Stimulated activated CD8-positive, alpha-beta memory T cell treated with anti-CD3 and anti-CD28 coated beads, Interleukin-12 subunit alpha, Interleukin-12 subunit beta, amount 100 ng/mL, for 24 hours (primary cell): ENCODE data around the gene TMA16.
"Not testable (repeated sequence)": the region's sequence is repeated elsewhere in the genome, so short reads cannot be mapped to it uniquely, and the experiment has no call there.

Experiments
- DNase-seq: peaks from one replicate; pipeline ENCODE4 v3.0.0-alpha.2; 2020; ENCODE audit errors: extremely low read depth

TMA16 gene

DNA sequence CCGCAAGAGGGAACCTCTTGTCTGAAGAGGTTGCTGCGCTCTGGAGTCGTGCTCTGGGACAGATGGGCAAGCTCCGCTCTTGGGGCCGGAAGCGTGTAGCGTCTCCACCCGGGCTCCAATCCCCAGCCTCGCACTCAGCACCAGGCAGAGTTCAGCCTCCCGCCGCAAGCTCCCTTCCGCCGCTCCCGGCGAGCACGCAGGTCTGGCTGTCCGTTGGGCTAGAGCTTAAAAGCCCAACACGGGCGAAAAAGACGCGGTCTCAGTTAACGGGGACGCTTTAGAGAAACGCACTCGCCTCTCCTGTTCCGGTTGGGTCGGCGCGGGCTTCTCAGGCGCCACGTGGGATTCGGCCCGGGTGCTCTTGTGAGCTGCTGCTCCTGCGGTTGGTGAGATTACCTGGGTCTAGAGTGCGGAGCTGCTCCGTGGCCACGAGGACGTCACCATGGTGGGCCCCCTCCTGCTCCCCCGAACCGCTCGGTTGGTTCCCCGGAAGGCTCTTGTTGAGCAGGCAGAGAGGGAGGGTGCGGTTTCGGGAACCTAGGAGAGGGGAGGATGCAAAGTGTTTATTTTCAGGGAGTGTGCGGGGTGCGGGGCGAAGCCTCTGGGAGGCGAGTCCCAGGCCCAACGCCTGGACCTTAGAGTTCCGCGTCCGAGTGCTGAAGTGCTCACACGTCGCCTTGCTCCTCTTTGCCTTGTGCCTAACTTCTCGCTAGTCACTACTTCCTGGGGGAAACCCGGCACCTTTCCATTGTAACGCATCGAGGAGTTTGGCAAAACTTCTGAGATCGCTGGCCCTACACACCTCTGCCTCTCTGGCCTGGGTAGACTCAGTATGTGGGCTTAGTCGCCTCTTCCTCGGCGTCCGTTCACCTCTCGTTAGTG is at the start of gene TMA16:
TMA16 (plus strand) TSS at position 331 of the 882 bp plus-strand sequence; CDS start at position 443, 112 bp downstream.
- DNase-seq = peak; percentile 66

DNA sequence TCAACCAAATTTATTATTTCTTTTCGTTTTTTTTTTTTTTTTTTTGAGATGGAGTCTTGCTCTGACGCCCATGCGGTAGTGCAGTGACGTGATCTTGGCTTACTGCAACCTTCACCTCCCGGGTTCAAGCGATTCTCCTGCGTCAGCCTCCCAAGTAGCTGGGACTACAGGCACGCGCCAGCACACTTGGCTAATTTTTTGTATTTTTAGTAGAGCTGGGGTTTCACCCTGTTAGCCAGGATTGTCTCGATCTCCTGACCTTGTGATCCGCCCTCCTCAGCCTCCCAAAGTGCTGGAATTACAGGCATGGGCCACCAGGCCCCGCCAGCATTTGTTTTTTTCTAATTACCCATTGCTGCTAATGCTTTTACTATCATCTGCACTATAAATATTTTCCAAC is 47.5 kb upstream of the TMA16 start:
- DNase-seq = not testable (repeated sequence)

DNA sequence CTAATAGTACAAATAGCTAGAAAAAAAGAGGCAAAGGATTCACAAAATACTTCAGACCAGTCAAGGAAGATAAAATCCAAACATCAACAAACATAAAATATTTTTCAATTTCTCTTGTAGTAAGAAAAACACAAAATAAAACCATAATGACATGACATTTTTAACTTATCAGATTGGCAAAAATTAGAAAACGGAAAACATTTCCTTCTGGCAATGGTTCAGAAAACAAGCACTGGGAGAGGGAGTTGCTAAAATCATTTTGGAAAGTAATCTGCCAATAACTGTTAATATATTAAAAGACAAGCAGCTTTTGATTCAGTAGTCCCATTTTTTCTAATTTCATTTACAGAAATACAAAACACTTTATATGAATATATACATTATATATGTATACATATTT is 47.0 kb upstream of the TMA16 start:
- DNase-seq = no peak

DNA sequence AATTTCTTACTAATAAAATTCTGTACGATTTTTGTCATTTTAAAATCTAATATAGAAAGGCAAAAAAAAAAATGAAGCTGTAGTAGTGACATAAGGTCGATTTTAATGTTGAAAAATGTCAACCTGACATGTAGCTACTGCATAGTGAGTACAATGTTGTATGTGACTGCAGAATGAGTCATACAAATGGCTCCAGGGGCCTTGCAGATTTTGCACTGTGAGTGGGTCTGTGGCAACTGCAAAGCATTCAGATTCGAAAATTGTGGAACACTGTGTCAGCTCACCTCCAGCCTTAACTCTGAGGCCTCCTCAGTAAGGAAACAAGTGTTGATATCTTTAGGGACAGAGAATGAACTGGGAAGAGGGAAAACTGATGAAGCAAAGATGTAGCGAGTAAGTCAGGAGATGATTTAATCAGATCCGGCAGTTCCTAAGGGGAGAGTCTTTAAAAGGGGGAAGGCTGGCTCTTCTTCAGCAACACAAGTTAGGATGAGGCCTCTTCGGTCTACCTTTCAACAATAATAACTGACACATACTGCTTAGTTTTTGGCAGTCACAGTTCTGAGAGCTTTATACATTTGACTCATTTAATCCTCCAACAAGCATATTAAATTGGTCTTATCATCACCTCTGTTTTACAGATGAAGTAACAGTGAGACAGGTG is 45.8 kb upstream of the TMA16 start:
- DNase-seq = no peak

DNA sequence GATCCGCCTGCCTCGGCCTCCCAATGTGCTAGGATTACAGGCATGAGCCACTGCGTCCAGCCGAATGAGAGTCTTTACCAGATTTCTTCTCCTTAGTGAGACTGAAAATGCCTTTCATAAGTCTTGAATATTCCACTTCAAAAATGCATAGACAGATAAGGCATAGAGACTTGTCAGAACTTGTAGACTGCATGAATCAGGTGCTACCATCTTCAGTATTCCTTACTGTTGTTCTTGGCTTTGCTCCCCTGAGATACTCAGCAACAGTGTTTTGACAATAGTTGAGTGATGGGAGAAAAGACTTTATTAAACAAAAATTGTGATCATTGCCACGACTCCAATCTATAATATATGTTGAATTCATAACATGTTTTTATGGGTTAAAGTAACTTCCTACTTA is 31.9 kb upstream of the TMA16 start:
- DNase-seq = no peak

DNA sequence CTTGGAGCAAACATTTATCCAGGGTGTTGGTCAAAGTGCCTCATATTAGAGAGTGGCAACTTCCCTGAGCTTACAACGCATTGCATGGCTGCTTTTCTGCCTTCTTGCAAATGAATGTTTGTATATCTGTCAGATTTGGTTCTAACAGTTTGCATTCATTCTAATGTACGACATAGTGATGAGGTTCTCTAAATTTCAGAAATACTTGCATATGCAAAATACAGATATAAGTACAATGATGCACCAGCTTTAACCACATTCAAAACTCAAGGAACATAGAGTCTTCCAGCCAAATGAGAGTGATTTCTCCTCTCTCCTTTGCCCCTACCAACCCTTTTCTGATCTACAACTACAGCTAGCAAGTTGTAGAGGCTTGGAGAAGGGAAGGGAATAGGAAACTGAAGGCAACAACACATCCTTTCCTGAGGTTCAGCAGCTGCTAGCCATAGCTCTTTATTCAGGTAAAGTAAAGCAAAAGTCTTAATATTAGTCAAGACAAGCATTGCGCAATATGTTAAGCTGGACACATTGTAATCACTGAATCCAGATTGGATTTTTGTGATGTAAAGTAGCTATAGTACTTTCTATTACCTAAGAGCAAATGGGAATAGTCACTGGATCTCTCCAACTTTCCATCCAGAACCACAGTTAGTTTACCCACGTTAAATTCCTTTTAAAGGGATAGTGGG is 27.3 kb upstream of the TMA16 start:
- DNase-seq = no peak

DNA sequence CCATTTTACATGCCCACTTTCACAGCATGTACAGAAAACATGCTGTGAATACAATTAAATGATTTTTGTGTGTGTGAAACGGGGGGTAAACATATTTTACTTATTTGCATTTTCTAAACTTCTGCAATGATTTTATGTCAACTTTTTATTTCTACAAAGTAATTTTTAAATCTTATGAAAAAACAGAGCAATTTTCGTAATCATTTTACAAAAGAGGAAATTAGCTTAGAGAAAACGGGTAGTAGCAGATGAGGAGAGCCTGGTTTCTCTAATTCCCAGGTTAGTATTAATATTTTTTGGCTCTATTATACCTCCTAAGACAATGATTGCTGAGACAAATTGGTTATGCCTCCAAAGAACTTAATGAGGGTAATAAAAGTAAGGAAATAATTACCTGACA is 24.1 kb upstream of the TMA16 start:
- DNase-seq = no peak

DNA sequence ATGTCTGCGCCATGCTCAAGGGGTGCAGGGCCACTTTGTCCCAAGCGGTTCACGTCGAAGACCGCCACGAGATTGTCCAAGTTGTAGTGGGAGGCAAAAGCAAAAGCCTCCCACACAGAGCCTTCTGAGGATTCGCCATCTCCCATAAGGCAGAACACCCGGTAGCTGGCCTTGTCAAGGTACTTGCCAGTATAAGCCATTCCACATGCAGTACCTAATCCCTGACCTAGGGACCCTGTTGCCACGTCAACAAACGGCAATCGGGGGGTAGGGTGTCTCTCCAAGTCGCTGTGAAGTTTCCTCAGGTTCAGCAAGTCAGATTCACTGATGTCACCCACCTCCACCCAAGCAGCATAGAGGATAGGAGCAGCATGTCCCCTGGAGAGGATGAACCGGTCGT is 21.4 kb upstream of the TMA16 start:
- DNase-seq = no peak

DNA sequence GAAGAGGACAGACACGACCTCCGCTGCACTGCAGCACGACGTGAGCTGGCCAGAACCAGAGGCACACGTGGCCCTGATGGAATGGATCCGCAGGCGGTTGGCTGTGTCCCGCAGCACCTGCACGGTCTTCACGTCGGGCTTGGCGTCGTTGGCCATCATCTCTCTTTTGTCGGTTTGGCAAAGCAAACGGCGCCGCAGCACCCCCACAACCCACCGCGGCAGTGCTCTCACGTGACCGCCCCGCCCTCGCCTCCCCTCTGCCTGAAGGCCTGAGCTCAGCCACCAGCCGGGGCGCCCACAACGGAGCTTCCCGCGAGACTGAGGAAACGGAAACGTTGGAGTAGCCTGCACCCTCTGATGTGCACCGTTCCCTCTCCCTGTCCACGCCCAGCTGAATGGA is 20.9 kb upstream of the TMA16 start, which contains the start of gene TKTL2:
TKTL2 (minus strand) TSS at position 179 of the 400 bp plus-strand sequence; CDS start at position 159, 20 bp downstream.
- DNase-seq = no peak

DNA sequence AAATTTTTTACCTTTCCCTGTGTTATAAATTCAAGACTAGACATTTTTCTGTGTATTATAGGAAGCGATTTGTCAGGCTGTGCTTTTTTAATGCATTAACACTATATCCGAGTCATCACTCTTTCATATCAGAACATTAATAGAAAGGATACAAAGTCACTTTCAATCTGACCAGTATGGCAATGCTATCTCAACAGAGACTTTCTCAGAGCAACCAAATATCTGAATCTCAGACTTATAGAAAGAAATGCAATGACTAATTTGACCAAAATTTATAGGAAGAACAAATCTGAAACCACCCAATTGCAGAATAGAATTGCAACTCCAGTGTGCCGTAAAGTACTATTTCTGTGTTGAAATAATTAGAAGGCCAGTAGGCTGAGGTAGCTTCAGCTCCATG is 20.5 kb upstream of the TMA16 start:
- DNase-seq = no peak

DNA sequence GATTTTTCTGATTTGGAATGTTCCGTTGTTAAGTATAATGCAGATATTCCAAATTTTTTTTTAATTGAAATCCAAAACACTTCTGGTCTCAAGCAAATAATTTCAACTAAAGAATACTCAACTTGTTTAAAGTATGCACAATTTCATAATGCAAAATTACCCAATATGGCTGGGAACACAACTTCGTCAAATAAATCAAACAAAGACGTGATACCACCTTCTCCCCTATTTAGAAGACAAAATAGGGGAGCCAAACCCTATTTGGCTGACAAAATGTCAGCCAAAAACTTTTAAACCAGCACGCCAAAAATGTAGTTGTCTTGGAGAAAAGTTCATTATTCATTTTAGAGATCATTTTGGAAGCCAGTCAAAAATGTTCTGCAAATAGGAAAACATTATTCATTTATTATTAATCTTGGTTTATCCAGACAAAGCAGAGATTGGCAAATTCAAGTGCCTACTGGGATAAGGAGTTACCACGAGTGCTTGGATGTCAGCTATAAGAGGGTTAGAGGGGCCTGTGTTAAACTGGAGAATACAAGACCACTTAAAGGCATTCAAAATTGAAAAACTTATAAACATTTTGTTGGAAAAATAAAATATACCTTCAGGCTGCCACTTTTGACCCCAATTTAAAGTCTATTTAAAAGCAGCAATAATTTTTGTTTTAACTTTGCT is 17.6 kb upstream of the TMA16 start:
- no peak for DNase-seq

DNA sequence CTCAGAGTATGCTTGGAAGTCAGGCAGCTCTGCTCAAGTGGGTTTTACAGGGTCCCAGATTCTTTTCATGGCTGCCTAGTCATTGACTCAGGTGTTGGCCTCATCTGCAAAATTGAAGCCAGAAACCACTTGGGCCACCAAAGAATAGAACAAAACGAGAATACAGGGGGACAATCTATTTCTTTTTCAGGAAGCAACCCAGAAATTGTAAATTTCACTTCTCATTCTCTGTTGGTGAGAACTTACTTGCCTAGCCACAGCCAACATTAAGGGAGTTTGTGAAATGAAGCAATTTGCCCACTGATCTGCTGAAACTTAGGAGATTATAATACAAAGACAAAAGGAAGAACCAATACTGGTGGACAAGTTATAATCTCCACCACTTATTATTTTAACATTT is 12.3 kb upstream of the TMA16 start:
- DNase-seq = no peak

DNA sequence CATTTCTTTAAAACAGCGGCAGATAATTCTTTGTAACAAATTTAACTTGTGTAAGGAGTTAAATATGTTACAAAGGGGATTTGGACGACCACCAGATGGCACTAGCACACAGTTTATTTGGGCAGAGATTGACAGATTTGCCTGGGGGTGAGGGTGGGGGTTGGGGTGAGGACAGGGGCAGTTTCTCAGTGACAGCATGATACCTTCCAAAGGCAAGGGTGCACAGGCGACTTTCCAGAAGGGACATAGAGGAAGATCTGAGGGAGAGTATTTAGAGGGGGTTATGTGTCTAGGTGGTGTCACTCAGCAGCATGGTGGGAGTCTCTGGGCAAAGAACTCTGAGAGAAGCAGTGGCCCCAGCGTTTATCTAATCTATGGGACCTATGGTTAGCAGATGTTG is 9.6 kb upstream of the TMA16 start:
- DNase-seq = no peak

DNA sequence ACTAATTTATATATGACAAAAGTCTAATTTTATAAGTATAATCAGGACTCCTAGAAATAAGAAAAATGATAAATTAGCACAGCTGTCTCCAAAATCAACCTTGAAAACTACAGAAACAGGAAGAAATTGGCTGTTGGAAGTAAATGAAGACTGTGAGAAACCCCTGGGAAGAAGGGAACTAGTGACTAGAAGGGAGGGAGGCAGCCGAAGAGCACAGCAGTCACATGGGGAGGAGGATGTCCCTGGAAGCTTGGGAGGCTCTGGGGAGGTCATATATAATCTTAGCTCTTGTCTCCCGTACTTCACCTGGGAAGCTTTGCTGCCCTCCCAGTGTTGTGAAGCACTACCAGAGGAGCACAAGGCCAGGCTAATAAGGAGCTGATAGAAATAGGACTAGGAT is 8.9 kb upstream of the TMA16 start:
- no peak for DNase-seq

DNA sequence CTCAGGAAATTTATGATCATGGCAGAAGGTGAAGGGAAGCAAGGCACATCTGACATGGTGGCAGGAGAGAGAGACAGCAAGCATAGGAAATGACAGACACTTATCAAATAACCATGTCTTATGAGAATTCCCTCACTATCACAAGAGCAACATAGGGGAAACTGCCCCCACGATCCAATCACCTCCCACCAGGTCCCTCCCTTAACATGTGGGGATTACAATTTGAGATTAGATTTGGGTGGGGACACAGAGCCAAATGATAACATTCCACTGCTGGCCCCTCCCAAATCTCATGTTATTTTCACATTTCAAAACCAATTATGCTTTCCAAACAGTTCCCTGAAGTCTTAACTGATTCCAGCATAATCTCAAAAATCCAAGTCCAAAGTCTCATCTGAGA is 8.2 kb upstream of the TMA16 start:
- DNase-seq = no peak

DNA sequence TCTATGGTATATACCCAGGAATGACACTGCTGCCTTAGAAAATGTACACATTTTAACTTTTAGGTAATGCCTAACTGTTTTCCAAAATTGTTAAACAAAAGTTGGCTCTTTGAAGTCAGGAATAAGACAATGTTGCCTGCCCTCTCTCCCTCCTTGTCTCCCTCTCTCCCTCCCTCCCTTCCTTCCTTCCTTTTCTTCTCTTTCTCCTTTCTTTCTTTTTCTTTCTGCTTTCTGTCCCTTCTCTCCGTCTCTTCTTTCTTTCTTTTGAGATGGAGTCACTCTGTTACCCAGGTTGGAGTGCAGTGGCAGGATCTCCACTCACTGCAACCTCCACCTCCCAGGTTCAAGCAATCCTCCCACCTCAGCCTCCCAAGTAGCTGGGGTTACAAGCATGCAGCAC is 4.6 kb upstream of the TMA16 start:
- no peak for DNase-seq

DNA sequence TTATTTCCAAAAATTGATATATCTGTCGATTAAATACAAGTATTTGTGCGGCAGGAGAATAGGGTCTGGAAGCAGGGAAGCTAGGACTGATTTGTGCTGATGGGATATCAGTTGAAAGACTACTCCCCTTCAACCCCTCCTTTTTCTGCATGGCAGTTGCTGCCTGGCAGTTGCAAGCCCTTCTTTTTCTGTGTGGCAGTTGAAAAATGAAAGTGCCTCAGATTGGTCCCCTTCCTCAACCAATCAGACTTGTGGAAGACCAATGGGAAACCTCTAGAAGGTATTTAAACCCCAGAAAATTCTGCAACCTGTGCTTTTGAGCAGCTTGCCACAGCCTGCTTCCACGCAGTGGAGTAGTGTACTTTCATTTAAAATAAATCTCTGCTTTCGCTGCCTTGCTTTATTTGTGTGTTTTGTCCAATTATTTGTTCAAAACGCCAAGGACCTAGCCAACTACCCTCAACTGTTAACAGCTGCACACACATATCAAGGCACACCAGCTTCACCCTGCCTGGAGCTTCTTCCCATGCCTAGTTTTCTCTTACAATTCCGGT is 1.5 kb upstream of the TMA16 start:
- no peak for DNase-seq

DNA sequence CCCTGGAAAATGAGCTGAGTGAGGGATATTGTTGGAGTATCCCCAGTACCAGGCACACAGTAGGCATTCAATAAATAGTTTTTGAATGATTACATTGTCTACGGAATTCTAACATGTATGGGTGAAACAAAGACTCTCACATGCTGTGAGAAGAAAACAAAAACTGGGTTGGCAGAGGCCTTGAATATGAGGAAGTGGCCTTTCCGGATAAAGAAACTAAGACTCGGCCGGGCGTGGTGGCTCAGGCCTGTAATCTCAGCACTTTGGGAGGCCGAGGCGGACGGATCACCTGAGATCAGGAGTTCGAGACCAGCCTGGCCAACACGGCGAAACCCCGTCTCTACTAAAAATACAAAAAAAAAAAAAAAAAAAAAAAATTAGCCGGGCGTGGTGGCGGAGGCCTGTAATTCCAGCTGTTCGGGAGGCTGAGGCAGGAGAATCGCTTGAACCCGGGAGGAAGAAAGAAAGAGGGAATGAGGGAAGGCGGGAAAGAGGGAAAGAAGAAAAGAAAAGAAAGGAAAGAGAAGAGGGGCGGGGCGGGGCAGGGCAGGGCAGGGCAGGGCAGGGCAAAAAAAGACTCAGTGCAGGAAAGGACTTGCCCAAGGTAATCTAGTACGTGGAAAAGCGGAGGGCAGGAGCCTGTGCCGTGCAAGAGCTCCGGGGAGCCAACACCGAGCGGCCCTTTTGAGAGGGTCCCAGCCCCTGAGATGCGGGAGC is 689 bp upstream of the TMA16 start:
- no peak for DNase-seq

DNA sequence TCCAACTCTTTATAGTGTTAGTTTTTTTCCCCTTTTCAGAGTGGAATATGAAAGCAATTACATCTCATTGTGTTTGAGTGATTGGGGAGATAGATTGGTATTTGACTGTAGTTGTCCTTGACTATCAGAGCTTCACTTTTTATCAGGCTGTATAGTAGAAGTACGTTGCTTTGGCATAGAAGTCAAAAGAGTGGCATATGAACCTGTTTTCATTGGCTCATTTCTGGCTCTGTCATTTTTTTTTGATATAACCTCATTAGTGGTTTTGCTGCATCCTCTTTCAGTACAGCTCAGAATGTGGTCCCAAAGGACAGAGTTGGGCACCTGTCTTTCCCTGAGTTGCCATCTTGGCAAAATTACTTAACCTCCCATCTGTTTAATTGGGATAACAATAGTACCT is 1.4 kb downstream of the TMA16 start:
- no peak for DNase-seq

DNA sequence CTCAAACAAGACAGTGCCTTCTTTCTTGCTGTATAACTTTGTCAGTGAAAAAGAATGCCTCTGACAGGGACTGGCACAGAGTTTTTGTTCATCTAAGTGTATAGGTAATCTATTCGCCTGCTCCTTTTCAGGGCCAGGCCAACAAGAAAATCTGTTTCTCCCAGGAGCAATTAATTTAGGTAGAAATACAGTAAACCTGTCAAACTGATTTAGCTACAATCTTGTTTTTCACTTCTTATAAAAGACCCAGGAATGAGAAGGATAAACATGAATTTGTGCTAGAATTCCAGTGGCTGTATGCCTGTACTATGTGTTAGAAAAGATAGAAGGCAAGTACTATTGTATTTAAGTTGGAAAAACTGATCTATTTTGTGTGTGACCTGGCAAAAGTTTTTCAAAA is 6.1 kb downstream of the TMA16 start:
- DNase-seq = no peak

DNA sequence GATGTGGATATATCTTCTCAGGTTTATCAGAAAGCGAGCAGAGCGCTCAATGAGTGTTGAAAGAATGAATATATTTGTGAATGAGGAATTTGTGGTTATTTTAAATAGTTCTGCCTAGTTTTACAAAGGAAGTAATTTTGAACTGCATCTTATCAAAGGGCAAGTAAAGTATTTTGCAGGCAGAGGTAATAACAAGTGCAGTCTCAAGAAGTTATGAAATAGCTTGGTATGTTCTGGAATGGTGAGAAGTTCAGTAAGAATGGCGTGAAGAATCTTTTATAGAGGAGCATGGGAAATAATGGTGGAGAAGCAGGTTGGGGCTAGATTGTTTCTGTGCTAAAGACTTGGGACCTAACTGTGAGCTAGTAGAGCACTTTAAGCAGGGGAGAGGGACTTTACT is 10.9 kb downstream of the TMA16 start:
- no peak for DNase-seq
